Brain microvascular endothelial cell (primary cell): ENCODE data around the gene DCAF11.
A peak's percentile ranks its signal among the peaks of the same experiment; 100 is the strongest.

ENCODE experiments used
- DNase-seq: peaks from one replicate; pipeline ENCODE4 v3.0.0-alpha.2; 2020
- H3K27ac ChIP-seq: fragments of 250-450 bp; sonication (Bioruptor Pico); 2 replicates; pipeline ENCODE4 v1.5.1; 2020; ENCODE audit warnings: mild to moderate bottlenecking, moderate library complexity
- H3K27me3 ChIP-seq: fragments of 250-450 bp; sonication (Bioruptor Pico); replicated peaks from 2 replicates; pipeline ENCODE4 v1.5.1; 2020; ENCODE audit warnings: mild to moderate bottlenecking
- H3K36me3 ChIP-seq: fragments of 250-450 bp; sonication (Bioruptor Pico); replicated peaks from 2 replicates; pipeline ENCODE4 v1.5.1; 2020; ENCODE audit warnings: mild to moderate bottlenecking
- H3K4me3 ChIP-seq: 2 replicates; pipeline ENCODE4 v1.5.1; 2011; ENCODE audit warnings: low read depth, mild to moderate bottlenecking, control low read depth, low read length, moderate library complexity
- CTCF ChIP-seq: IDR thresholded peaks from 2 replicates; pipeline ENCODE4 v1.5.1; 2011; ENCODE audit warnings: low read depth, mild to moderate bottlenecking, moderate library complexity, low read length, control low read depth, inconsistent platforms; ENCODE audit errors: missing control alignments
- in situ Hi-C: cut with HindIII; loops from 2 replicates; pipeline ENCODE4 v1.10.0; 2017; ENCODE audit warnings: low sequenced_read_pairs, low pct_ligation_motif_present

Gene DCAF11

GRCh38 chr14:24114532-24115421 lies at the start of gene DCAF11, which contains the start of gene NRL:
TSS of gene DCAF11 (plus strand) at chr14:24114777. CDS start at chr14:24115595, 818 bp downstream.
TSS of gene NRL (minus strand) at chr14:24114949. CDS start at chr14:24082848, 32,101 bp downstream.
- Histone ChIP-seq H3K27me3 (no peaks in the 10 kb centered on the region), H3K4me3 (peak within 1 kb of the TSS; percentile 63), H3K27ac (peak within 1 kb of the TSS; percentile 95), H3K36me3 (peaks cover 5% of the 10 kb centered on the region)
- no peak for TF ChIP-seq CTCF
- peak; percentile 99 for DNase-seq
- in situ Hi-C loops = no loop called here

GRCh38 chr14:24064856-24065255 lies 49.7 kb upstream of the DCAF11 start:
- TF ChIP-seq CTCF = no peak
- H3K4me3 ChIP-seq = no peak overlapping the region
- H3K36me3 ChIP-seq = no peaks in the 10 kb centered on the region
- in situ Hi-C loops = no loop called here
- DNase-seq = no peak
- peaks cover 2% of the 10 kb centered on the region for H3K27me3 ChIP-seq
- no peak overlapping the region for H3K27ac ChIP-seq

- Histone ChIP-seq H3K27me3 (peaks cover 6% of the 10 kb centered on the region), H3K27ac (no peak overlapping the region), H3K36me3 (no peaks in the 10 kb centered on the region), H3K4me3 (no peak overlapping the region)
- in situ Hi-C loops = no loop called here
- no peak for TF ChIP-seq CTCF
- DNase-seq = no peak
Measured at GRCh38 chr14:24065408-24065807, 49.2 kb upstream of the DCAF11 start.

- TF ChIP-seq CTCF = no peak
- H3K27ac ChIP-seq = no peak overlapping the region
- peaks cover 6% of the 10 kb centered on the region for H3K27me3 ChIP-seq
- in situ Hi-C loops = no loop called here
- no peaks in the 10 kb centered on the region for H3K36me3 ChIP-seq
- no peak for DNase-seq
- H3K4me3 ChIP-seq = no peak overlapping the region
Measured at GRCh38 chr14:24066496-24067132, 48.0 kb upstream of the DCAF11 start.

GRCh38 chr14:24067133-24068082 lies 47.2 kb upstream of the DCAF11 start:
- DNase-seq = no peak
- TF ChIP-seq CTCF = no peak
- Histone ChIP-seq H3K4me3 (no peak overlapping the region), H3K36me3 (no peaks in the 10 kb centered on the region), H3K27me3 (peaks cover 6% of the 10 kb centered on the region), H3K27ac (no peak overlapping the region)
- in situ Hi-C loops = no loop called here
